Stromal cell of bone marrow (primary cell): ENCODE data around the gene HOATZ.
A peak's percentile ranks its signal among the peaks of the same experiment; 100 is the strongest.

ENCODE experiments used
- DNase-seq: peaks from one replicate; pipeline ENCODE4 v3.0.0-alpha.2; 2012; ENCODE audit warnings: low read depth

The HOATZ gene

DNA sequence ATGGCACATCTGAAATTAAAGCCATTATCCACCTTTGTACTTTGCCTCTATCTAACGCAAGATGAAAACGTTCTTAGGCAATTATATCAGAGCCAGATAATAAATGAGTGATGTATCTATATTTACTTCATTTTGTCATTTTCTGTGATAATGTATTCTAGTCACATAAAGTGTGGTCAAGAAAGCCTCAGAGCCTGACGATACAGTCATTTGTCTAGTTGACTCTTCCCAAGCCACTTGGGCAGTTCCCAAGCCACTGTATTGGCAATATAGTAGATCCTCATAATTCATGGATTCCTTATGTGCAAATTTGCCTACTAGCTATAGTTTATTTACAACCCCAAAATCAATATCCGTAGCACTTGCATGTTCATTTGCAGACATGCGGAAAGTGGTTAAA, 7.8 kb downstream of the HOATZ start:
- no peak for DNase-seq

DNA sequence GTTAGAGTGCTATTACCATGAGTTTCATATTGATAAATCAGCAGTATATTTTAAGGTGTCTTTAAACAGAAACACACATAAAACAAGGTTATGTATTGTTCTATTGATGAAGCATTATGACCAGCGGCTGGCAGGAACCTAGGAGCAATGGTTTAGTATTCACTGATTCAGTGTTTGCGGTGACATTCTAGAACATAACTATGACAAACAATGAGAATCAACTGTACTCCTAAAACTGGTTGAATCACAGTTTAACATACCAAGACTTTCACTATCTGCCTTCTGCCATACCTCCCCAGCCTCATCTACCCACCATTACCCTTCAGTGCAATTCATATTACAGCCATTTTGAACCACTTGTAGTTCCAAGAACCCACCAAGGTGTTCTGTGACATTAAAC, 8.8 kb downstream of the HOATZ start:
- DNase-seq = no peak

DNA sequence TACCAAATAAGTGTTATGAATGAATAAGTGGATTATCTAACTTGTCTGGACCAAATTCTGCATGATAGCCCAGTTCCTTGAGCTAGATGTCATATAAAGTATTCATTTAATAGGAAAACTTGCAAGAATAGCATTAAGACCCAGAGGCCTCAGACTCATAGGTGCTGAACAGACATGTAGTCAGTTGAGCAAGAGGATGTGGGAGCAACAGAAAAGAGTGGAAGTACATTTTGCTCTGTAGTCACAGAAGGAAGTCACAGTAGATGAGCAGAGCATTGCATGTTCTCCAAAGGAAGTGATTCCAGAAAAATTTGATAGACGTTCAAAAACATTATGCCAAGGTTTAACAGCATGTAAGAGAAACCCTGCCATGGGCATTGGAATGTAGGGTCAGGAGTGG, 9.5 kb downstream of the HOATZ start:
- no peak for DNase-seq

DNA sequence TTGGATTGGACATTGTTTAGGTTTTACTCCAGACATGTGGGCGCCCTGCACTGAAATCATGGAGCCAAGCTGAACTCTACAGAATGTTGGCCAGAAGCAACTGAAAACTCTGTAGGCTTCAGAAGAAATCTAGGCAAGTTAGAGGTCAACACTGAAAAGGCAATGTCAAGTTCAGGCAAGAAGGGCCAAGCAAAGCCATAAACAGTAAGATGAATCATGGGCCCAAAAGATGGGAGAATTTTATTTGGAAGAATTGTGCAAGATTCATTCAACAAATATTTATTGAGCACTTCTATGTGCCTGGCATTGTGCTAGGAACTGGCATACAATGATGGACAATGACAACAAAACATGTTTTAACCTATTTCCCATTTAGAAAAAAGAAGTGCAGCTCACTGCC, 10.9 kb downstream of the HOATZ start:
- DNase-seq = no peak

DNA sequence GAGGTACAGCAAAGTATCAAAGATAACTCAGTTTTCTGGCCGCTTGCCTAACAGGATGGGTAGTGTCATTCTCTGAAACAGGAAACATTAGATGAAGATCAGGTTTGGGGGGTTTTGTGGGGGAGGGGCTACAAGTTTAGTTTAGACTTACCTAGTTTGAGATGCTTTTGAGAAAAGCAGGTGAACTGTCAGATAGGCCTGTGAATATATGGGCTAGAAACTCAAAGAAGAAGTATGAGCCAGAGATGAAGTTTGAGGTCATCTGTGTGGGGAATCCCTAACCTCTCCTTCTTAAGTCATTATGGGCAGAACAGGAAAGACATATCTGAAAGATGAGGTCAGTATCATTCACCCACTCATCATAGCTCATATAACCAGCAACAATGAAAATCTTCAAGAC, 11.9 kb downstream of the HOATZ start:
- DNase-seq = no peak

DNA sequence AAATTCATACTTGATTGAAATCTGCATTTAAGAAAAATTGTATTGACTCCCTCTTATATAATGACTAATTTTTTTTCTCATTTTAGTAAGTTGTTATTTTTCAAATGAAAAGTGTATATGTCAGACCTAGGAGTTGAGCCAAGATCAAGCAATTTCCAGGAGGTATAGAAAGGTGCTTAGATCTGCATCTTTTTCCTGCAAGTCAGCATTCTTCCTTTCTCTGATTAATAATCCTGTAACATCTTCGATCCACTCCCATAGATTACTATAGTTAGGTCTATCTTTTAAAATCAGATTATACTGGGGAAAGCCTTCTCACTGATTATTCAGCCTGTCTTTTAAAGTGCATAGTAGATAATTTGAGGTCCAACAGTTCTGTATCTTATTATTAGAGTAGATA, 12.7 kb downstream of the HOATZ start:
- no peak for DNase-seq

DNA sequence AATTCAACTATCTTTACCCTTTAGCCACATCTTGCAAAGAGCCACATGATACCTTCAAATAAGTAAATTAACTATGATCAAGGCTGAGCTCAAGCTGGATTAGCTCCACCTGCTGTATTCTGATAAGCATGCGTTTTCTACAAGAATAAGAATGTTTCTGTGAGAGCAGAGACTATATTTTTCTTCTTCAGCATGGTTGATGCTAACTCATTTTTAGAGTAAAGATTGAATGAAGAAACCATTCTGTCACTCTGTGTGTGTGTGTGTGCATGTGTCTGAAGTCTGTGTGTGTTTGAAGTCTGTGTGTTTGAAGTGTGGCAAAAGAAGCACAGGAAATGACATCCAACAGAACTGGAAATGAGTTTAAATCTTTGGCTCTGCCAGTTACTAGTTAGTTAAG, 14.0 kb downstream of the HOATZ start:
- no peak for DNase-seq

DNA sequence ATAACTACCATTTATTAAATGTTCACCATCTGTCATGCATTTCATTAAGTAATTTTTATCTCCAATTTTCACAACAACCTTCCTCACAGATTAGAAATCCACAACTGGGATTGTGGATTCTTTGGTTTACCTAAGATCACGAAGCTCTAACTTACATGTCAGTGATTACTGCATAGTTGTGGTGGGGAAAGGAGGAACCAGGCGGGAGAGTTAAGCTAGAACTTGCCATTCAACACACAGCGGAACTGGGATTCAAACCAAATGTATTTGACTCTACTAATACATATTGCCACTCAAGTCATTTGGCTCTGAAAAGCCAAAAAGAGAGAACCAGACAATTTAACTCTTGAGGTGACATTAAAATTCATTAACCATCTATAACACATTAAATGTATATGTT, 15.5 kb downstream of the HOATZ start:
- no peak for DNase-seq

DNA sequence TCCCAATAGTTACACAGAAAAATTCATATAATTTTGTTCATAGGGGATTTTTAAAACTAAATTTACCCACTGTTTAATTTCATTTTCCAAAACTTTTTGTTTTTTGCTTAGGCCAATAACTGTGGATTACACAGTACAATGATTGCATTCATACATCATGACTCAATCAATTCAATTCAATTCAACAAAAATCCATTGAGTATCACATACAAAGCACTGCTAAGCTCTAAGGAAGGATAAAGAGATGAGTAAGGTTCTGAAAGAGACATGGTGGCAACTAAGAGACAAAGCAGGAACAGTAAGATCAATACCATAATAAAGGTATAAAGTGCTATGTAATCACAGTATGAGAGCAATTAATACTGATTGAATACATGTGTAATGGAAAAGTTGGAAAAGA, 16.6 kb downstream of the HOATZ start:
- DNase-seq = no peak

DNA sequence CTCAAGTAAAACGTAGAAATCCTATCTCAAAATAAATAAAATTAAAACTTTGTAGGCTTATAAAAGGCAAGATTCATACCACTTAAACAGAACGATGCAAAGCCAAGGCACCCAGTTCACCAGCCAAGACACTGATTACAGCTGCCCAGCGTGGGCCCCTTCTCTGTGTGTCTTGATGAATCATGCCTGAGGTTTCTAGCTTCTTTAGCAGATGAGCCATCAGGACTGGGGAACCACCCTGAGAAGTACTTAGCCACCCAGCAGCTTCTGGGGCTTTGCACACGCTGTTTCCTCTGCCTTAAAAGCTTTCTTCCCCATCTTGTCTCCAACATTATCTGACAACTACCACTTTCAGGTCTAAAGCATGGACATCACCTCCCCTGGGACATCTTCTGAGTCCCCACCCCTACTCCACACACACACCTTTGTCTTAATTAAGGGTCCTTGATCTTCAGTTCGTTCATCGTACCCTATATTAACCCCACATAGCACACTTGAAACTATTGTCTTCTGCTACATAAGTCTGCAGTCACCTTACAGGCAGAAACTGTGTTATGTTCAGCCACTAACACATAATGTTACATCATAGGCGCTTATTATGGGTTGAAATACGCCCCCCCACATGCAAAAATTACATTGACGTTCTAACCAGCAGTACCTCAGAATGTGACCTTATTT, 17.2 kb downstream of the HOATZ start:
- peak; percentile 86 for DNase-seq

DNA sequence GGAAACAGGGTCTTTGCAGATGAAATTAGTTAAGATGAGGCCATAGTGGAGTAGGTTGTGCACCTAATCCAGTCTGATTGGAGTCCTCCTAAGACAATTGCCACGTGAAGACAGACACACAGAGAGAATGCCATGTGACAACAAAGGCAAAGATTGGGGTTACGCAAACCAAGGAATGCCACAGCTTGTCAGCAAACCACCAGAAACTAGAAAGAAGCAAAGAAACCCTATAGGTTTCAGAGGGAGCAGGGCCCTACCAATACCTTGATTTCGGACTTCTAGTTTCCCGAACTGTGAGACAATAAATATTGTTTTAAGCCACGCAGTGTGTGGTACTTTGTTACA, 17.8 kb downstream of the HOATZ start:
- DNase-seq = no peak

DNA sequence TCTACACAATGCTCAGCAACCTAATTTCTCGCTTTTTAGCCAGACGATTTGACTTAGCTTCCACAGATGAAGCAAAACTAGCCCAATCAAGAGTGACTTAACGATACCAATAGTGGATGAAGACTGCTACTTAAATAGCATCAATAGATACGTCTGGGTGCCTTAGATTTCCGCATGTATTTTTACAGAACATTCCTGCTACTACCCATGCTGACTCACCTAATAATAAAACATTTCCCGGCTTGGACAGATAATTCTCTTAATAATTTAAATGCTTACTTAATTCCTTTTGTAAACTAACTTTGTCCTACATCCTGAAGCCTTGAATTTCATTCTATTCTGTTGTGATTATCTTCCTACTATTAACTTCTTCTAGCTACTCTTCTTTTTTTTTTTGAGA, 20.7 kb downstream of the HOATZ start:
- no peak for DNase-seq

DNA sequence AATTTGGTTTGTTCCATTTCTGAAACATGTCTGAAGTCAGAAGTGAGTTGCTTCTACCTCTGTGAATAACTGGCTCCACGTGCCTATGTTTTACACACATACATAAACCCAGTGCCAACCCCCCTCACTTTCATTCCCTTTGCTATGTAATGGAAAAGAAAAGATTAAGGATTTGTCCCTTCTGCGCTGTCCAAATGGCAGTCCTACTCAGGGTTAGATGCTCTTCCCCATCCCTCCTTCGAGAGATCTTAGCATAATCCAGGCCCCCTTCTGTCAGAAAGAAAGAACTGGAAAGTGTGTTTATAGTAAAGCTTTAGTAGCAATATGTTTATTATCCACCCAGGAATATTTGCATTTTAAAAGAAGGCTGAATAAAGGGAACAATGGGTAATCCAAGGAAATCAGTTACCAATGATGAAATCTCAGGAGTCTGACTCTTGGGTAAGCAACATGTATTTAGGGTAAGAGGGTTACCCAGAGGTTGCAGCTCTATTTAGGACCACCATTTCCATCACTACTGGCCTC, 22.8 kb downstream of the HOATZ start:
- no peak for DNase-seq

DNA sequence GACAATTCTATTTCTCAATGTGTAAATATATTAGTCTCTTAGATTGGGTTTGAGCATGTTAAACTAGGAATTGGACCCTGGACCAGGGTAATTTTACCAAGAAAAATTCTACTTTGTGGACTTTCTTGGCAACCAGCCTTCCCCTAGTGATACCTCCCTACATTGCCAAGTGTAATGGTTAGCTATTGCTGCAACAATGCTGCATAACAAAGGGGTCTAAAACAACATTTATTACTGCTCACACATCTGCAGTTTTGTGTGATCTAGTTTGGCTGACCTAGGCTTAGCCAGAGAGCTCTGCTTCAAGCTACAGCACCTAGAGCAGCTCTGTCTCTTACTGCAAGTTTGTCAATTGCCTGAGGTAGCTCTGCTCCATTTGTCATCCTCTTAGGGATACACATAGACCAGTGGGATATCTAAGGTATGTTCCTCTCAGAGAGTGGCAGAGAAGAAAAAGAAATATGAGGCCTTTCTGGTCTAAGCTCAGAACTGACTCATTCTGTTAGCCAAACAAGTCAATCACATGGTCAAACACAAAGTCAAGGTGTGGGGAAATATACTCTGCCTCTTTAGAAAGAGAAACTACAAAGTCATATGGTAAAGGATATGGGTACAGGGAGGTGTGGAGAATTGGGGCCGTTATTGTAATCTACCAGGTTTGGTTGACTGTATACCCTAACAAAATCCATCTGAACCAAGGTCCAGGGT, 24.0 kb downstream of the HOATZ start:
- DNase-seq = no peak

DNA sequence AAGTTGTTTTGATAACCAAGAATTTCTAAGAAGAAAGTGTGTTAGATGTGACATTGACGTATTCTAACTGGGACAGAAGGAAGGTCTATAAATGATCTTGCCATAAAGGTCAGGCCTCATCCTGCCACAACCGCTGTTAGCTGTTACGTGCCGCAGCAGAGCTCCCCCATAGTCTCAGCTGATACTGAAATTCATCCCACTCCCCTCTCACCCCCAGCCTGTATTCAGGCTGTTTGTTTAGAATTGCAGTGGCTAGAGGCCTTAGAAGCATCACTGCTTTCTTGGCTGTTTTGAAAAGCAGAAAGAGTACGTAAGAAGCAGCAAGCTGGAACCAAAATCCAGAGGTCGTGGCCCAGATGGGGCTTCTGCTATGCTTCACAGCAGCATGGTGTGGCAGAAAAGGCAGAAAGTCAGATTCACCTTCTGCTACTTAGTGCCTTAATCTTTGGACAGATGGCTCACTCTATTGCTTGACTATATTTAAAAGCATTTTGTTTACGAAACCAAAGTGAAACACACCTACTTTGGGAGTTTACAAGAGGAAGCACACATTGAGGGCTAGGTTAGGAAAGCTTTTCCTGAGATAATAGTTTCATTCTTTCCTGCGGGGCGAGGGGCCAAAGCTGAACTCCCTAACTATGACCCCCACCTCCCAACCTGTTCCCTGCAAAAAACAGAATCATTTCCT, 25.0 kb downstream of the HOATZ start:
- no peak for DNase-seq

DNA sequence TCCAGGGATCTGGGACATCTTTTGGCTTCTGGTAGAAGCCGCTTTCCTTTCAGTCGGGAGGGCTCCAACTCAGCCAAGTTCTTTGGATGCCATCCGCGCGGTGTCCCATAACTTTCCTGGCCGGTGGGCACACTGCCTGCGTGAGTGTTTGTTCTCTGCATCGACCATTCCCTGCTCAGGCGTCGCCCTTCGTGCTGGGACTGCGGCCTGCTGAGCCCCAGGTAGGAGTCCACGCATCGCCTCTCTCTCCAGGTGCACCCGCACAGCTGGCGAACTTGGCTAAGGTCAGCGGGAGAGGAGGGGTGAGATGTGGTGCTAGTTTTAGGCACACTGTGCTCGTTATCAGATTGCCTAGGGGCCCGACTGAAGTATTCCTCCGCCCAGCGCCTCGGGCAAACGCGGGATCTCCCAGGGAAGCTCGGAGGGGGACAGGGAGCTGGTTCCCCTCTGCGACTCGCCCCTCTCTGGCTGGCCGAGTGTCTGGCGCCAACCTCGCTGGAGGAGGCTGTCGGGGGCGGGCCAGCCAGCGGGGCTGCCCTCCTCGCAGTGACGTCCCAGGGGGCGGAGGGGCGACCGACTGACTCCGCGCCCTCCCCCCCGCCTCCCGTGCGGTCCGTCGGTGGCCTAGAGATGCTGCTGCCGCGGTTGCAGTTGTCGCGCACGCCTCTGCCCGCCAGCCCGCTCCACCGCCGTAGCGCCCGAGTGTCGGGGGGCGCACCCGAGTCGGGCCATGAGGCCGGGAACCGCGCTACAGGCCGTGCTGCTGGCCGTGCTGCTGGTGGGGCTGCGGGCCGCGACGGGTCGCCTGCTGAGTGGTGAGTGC, 25.7 kb downstream of the HOATZ start, which contains the start of gene LAYN:
Gene LAYN (plus strand): TSS at position 607 of the 823 bp plus-strand sequence. CDS start 124 bp downstream, at position 731.
- no peak for DNase-seq

DNA sequence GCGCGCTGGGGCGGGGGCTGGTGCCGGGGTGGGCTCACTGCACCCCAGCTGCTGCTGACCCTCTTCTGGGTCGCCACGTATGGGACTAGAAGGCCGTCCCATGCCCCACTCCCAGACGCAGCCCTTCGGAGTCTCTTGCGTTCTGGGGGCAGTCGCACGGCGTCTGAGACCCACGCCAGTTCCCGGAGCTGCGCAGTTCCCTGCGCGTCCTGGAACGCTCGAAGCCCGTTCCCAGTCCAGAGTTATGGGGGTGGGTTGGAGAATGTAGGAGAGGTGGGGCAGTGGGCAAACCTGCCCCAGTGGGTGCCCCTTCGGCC, 26.3 kb downstream of the HOATZ start:
- DNase-seq = no peak

DNA sequence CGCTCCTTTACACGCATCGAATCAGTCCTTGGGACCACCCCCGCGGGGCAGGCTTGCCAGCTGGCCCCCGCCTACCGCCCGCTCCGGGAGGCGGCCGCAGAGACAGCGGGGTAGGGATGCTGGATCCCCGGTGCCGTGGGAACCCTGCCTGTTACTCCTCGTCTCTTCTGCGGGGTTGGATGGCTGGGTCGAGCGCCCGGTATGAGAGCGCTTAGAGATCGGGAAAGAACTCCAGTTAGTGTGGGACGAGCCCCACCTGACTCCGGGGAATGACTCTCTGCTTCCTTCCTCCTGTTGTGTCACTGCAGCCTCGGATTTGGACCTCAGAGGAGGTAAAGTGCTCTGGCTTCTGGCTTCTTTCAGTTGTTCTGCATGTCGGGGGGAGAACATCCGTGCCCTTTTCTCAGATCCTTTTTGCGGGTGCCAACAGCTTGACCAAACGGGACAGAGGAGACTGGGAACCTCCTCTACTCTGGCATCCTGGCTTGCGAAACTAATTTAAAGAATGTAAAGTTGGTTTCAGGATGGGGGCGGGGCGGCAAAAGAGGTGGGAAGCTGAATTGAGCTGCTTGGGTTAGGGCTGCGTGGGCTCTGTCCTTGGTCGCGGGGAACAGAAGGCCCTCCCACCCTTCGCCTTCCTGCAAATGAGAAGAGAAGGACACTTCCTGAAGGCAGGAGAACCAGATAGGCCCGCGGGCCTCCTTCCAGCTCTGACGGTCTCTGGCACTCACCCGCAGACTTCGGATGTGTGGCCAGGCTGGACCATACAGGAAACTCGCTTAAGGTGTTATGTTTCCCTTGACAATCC, 26.9 kb downstream of the HOATZ start:
- DNase-seq = no peak

DNA sequence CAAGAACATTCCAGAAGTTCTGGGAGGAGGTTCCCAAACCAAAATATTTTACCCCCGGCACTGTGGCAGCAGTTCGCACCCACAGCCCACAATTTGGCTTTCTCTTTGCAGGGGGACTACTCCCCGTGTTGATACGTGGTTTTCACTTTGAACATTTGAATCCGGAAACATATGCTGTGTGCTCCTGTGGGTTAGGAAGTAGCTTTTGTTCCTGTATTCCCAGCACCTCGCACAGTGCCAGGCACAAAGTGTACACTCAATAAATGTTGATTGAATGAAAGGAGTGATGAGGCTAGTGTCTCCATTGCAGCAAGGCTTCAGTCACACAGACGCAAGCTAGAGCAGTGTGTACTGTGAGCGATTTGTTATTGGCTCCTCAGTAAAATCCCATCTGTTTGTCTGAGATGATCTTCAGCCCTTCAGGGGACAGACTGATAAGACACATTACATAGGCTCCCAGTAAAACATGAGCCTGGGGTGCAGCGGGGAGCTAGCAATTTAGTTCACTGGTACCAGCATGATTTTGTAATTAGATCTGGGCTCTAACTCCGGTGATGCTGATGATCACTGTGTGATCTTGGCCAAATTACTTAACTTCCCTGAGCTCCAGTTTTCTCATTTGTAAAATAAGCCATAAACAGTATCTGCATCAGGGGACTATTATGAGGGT, 28.2 kb downstream of the HOATZ start:
- no peak for DNase-seq

DNA sequence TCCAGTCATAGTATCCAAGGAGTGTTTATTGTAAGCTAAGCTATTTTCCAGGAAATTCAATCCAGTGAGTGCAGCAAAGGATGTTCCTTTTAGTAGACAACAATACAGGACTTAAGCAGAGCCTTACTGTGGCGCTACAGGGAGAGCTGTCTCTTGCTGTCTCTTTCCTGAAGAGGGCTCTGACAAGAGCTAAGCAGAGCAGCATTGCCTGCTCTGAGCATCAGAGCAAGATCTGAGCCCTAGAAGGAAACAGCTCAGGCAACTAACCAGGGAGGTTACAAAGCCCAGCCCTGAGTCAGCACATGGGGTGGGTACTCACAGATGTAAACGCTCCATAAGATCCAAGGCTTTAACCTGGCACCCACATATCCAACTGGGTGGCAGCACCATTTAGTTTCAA, 33.9 kb downstream of the HOATZ start:
- DNase-seq = no peak
